ENCODE results near the gene EYA4.
A peak's percentile ranks its signal among the peaks of the same experiment; 100 is the strongest.

DNA sequence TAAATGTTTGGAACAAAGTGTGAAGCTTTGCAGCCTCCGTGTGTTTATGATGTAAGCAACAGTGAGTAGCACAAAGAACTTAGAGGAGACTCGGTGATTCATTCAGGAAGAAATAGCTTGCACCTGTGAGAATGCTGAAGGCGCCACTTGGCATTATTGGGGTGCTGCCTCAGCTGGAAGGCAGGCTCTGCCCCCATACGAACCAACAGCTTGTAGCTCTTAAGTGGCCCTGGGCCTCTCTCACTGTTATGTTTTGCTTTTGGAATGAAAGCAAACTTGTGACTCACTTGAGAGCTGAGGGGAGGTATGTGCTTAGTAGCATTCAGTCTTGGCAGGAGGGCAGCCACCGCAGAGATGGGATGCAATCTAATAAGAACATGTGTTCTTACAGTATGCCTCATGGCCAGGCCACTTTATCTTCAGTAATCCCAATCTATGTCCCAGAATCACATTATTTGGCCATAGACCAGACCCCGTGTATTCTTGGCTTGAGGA is 310.7 kb downstream of the EYA4 start:
- TF ChIP-seq, protein P1, sequence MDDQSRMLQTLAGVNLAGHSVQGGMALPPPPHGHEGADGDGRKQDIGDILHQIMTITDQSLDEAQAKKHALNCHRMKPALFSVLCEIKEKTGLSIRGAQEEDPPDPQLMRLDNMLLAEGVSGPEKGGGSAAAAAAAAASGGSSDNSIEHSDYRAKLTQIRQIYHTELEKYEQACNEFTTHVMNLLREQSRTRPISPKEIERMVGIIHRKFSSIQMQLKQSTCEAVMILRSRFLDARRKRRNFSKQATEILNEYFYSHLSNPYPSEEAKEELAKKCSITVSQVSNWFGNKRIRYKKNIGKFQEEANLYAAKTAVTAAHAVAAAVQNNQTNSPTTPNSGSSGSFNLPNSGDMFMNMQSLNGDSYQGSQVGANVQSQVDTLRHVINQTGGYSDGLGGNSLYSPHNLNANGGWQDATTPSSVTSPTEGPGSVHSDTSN (IDR thresholded peaks at IDR 0.05), result no peak
- TF ChIP-seq KDM1A (IDR thresholded peaks at IDR 0.05; ENCODE audit: low read depth) (no peak), EP300 (IDR thresholded peaks at IDR 0.05) (peak in 1 of 2 experiments; percentile 58; a peak in 2 of 5 replicates), CBX2 (IDR thresholded peaks at IDR 0.05; ENCODE audit: borderline replicate concordance, low read depth) (no peak), POLR2A (IDR thresholded peaks at IDR 0.05; ENCODE audit: low read length) (no peak), JUN (IDR thresholded peaks at IDR 0.05) (0 out of 5 replicates have a peak, but pooled peaks of 1 of the 2 experiments have one; percentile 26), RFX5 (IDR thresholded peaks at IDR 0.05) (no peak), TP53 (CRISPR knock-in tag; IDR thresholded peaks at IDR 0.05) (no peak), CHD2 (IDR thresholded peaks at IDR 0.05; ENCODE audit: low read length, partially characterized antibody) (no peak), CEBPB (IDR thresholded peaks at IDR 0.05) (no peak), HEYL (CRISPR knock-in tag; IDR thresholded peaks at IDR 0.05) (no peak), ZFP36 (IDR thresholded peaks at IDR 0.05; ENCODE audit: borderline replicate concordance, partially characterized antibody) (no peak)
- TF ChIP-seq, protein P2, sequence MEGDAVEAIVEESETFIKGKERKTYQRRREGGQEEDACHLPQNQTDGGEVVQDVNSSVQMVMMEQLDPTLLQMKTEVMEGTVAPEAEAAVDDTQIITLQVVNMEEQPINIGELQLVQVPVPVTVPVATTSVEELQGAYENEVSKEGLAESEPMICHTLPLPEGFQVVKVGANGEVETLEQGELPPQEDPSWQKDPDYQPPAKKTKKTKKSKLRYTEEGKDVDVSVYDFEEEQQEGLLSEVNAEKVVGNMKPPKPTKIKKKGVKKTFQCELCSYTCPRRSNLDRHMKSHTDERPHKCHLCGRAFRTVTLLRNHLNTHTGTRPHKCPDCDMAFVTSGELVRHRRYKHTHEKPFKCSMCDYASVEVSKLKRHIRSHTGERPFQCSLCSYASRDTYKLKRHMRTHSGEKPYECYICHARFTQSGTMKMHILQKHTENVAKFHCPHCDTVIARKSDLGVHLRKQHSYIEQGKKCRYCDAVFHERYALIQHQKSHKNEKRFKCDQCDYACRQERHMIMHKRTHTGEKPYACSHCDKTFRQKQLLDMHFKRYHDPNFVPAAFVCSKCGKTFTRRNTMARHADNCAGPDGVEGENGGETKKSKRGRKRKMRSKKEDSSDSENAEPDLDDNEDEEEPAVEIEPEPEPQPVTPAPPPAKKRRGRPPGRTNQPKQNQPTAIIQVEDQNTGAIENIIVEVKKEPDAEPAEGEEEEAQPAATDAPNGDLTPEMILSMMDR (IDR thresholded peaks at IDR 0.05), result no peak
